WERI-Rb-1 (cell line): ENCODE measurements around the gene PDGFC.

Experiments used
- DNase-seq: peaks from one replicate; pipeline ENCODE4 v3.0.0-alpha.2; 2020
- H3K27ac ChIP-seq: fragments of 250-450 bp; sonication (Bioruptor Pico); 2 replicates; pipeline ENCODE4 v1.5.1; 2020; ENCODE audit warnings: mild to moderate bottlenecking, moderate library complexity
- H3K27me3 ChIP-seq: fragments of 250-450 bp; sonication (Bioruptor Pico); 2 replicates; pipeline ENCODE4 v1.5.1; 2021; ENCODE audit warnings: mild to moderate bottlenecking, low read depth, moderate library complexity; ENCODE audit not compliant: insufficient read depth, severe bottlenecking
- H3K36me3 ChIP-seq: fragments of 250-450 bp; sonication (Bioruptor Pico); 2 replicates; pipeline ENCODE4 v1.5.1; 2020; ENCODE audit warnings: mild to moderate bottlenecking, moderate library complexity
- H3K4me3 ChIP-seq: 2 replicates; pipeline ENCODE4 v1.5.1; 2011; ENCODE audit warnings: low read depth, mild to moderate bottlenecking, control low read depth, low read length
- H3K9me3 ChIP-seq: fragments of 250-450 bp; sonication (Bioruptor Pico); 2 replicates; pipeline ENCODE4 v1.5.1; 2021; ENCODE audit warnings: mild to moderate bottlenecking, moderate library complexity; ENCODE audit not compliant: severe bottlenecking
- TF ChIP-seq, protein P1 (sequence below): IDR thresholded peaks from 2 replicates; pipeline ENCODE4 v1.5.1; 2011; ENCODE audit warnings: low read depth, mild to moderate bottlenecking, control low read depth, inconsistent platforms, low read length

Gene PDGFC

DNA sequence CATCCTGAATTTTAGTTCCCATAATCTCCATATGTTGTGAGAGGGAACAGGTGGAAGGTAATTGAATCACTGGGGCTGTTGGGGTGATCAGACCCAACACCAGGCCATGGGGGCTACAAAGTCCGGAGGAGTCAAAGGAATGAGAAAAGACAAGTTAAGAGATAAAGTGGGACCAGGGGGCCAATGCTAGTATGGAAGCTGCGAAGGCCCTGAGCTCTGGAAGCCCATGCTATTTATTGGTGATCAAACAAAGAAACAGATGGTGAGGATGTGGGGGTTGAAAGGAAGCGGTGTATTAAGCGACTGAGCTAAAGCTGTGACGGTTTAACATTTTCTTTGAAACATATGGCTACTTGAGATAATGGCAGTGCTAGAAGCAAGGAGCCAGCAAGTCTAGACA lies 132.8 kb downstream of the PDGFC start:
- H3K36me3 ChIP-seq: no peaks in the 10 kb centered on the region

DNA sequence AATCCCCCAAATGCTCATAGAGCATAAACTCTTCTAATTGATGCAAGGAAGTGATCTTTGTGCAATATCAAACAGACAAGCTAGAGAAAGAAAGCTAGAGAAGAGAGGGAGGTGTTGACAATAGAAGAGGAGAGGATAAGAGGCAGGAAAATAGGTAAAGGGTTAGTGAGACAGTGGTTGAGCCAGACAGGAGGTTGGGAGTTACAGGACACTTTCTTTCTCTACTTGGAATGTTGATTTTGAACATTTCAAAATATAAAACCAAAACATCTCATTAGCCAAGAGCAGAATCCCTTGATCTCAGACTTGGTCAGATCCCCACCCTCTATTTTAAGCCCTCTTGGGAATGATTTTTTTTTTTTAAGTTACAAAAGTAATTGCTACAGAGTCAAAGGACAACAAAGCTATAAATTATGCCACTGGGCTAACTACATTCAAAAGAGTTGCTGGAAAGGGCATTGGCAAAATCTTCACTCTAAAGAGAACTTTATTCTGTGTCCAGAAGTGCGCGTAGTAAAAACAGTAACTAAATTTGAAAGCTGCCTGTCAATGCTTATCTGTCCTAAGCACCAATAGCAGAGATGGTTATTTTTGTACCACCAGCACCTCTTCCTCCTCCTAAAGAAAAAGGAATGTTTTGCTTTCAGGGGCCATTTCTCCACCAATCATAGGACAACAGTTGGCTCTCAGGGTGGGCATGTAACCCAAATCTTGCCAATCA lies 133.8 kb downstream of the PDGFC start:
- H3K36me3 ChIP-seq: no peaks in the 10 kb centered on the region
- H3K27me3 ChIP-seq: no peaks in the 10 kb centered on the region
- no peak for DNase-seq
- no peak overlapping the region for H3K27ac ChIP-seq
- TF ChIP-seq, protein P1, sequence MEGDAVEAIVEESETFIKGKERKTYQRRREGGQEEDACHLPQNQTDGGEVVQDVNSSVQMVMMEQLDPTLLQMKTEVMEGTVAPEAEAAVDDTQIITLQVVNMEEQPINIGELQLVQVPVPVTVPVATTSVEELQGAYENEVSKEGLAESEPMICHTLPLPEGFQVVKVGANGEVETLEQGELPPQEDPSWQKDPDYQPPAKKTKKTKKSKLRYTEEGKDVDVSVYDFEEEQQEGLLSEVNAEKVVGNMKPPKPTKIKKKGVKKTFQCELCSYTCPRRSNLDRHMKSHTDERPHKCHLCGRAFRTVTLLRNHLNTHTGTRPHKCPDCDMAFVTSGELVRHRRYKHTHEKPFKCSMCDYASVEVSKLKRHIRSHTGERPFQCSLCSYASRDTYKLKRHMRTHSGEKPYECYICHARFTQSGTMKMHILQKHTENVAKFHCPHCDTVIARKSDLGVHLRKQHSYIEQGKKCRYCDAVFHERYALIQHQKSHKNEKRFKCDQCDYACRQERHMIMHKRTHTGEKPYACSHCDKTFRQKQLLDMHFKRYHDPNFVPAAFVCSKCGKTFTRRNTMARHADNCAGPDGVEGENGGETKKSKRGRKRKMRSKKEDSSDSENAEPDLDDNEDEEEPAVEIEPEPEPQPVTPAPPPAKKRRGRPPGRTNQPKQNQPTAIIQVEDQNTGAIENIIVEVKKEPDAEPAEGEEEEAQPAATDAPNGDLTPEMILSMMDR: no peak
- peaks cover 32% of the 10 kb centered on the region for H3K9me3 ChIP-seq
- no peak overlapping the region for H3K4me3 ChIP-seq

More for the DNA sequence above, 132.8 kb downstream of the PDGFC start:
- peak; percentile 53 for DNase-seq
- Histone ChIP-seq H3K4me3 (no peak overlapping the region), H3K27ac (peak overlapping the region; percentile 63), H3K9me3 (peaks cover 32% of the 10 kb centered on the region), H3K27me3 (no peaks in the 10 kb centered on the region)
- TF ChIP-seq, protein P1: no peak

DNA sequence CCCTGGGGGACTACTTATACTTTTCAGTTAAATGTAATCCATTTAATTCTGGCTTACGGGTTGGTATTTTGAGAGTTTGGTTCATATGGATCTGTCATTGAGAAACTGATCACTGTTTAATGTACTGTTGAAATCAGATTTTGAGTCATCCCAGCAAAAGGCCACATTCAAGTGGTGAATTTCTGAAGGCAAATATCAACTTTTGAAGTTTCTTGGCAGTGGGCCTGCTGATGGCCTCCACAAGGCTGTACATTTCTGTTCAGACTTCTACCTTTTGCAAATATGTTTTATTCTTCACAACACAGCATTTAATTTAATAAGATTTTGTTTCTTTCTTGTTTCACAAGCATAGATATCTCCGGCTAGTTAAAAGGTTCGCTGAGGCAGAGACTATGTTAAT lies 138.7 kb downstream of the PDGFC start:
- H3K36me3 ChIP-seq: no peaks in the 10 kb centered on the region
- no peak for DNase-seq

DNA sequence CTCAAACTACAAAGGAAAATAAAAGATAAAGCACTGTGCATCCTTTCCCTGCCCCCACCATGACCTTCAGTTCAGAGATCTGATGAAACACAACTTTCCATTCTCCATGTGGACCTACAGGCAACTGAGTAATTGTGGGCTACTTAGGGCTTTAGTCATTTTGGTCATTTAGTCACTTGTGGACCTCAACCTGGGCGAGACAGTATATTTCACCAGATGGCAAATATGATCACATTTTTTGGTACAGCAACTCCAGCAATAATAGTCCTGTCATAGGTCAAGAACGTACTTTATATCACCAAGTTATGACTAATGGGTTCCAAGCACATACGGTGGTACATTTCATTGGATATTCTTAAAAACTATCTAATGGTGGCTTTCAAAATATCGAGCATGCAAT lies 141.2 kb downstream of the PDGFC start:
- DNase-seq: no peak
- Histone ChIP-seq H3K9me3 (no peaks in the 10 kb centered on the region), H3K27me3 (no peaks in the 10 kb centered on the region), H3K4me3 (no peak overlapping the region), H3K27ac (no peak overlapping the region), H3K36me3 (no peaks in the 10 kb centered on the region)
- TF ChIP-seq, protein P1: no peak

More for the DNA sequence above, 138.7 kb downstream of the PDGFC start:
- Histone ChIP-seq H3K9me3 (peaks cover 4% of the 10 kb centered on the region), H3K4me3 (no peak overlapping the region), H3K27me3 (no peaks in the 10 kb centered on the region), H3K27ac (no peak overlapping the region)
- TF ChIP-seq, protein P1: no peak

DNA sequence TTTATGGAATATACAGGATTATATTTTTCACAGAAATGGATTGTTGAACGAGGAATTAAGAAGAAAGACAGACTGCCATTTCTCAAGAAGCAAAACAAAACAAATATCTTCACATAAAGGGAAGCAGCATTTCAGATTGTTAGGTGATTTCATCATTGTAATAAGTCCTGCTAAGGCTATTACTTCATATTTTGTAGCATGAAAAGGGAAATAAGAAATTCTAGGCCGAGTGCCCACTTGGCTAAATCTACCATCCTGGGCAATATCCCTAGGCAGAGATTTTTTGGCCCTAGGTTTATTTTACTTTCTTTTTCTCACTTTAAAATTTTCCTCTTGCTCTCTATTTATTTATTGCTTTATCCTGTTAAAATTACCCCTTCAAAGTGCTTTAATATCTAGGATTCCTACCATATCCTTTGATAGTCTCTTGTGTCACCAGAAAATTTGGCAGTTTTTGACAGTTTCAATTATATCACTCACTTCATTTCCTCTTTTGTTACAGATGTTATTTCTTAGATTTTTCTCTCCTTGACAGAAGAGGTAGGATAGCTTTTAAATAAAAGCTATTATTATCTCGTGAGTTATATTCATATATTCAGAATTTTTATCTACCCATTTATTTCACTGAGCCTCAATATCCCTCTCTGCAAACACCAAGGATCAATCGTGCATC lies 142.3 kb downstream of the PDGFC start:
- TF ChIP-seq, protein P1: no peak
- no peaks in the 10 kb centered on the region for H3K9me3 ChIP-seq
- H3K36me3 ChIP-seq: no peaks in the 10 kb centered on the region
- H3K4me3 ChIP-seq: no peak overlapping the region
- no peak for DNase-seq
- H3K27me3 ChIP-seq: no peaks in the 10 kb centered on the region
- H3K27ac ChIP-seq: no peak overlapping the region
